NCI-H1417 treated with DMSO at 0.1 percent for 48 hours (cell line): ENCODE data around the gene CMTM1.
"Not testable (repeated sequence)": the region's sequence is repeated elsewhere in the genome, so short reads cannot be mapped to it uniquely, and the experiment has no call there.

Experiments
- DNase-seq: peaks from one replicate; lab custom pipeline; 2025; lab: John Stamatoyannopoulos, UW

CMTM1 gene

GRCh38 chr16:66562986-66563385, 3.3 kb upstream of the CMTM1 start:
- DNase-seq, result no peak

DNA sequence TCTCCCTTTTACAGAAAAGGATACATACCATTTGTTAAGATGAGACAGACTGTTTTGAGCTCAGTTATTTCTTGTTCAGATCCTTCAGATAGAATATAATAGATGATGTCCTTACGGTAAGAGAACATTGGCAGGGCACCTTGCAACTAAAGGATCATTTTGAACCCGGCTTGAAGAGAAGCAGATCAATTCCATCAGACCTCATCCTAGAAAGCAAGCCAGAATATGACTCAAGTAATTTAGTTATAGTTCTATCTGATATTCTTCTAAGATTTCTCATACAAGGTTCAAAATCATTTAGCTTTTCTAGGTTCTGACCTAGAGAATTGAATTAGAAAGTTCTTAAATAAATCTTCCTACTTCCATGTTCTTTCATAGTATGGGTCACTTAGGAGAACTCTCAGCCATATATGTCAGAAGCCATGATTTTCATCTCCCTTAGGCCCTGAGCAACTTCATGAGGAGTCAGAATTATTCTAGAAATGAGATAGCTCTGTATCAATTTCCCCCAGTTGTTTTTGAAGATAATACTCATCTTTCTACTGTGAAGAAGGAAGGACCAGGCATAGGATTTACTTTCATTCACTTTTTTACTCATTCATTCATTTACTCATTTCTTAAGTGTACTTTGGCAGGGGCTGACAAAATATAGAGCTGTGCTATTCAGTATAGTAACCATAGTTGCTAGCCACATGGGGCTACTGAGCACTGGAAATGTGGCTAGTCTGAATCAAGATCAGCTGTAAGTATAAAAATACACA, 2.5 kb upstream of the CMTM1 start:
- DNase-seq, result no peak

DNA sequence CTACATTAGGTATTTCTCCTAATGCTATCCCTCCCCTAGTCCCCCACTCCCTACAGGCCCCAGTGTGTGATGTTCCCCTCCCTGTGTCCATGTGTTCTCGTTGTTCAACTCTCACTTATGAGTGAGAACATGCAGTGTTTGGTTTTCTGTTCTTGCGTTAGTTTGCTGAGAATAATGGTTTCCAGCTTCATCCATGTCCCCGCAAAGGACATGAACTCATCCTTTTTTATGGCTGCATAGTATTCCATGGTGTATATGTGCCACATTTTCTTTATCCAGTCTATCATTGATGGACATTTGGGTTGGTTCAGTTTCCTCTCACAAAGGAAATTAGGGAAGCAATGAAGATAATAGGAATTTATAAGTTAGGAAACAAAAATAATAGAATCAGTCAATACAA, 1.0 kb downstream of the CMTM1 start:
- not testable (repeated sequence) for DNase-seq

GRCh38 chr16:66568355-66568754, 2.1 kb downstream of the CMTM1 start:
- no peak for DNase-seq

DNA sequence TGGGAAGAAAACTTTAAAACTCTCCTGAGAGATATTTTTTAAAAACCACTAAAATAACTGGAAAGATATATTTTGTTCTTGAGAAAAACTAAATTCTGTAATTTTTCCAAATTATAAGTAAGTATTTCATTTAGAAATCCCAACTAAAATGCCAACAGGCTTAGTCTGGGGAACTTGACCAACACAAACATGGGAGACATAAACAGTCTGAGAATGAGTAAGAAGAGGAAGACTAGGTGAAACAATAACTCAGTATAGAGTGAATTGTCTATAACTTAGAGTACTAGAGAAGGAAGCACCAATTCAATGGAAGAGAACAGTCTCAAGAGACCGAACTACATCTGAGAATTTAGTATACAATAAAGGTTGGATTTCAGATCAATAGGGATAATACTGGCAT, 2.9 kb downstream of the CMTM1 start:
- DNase-seq, result no peak

DNA sequence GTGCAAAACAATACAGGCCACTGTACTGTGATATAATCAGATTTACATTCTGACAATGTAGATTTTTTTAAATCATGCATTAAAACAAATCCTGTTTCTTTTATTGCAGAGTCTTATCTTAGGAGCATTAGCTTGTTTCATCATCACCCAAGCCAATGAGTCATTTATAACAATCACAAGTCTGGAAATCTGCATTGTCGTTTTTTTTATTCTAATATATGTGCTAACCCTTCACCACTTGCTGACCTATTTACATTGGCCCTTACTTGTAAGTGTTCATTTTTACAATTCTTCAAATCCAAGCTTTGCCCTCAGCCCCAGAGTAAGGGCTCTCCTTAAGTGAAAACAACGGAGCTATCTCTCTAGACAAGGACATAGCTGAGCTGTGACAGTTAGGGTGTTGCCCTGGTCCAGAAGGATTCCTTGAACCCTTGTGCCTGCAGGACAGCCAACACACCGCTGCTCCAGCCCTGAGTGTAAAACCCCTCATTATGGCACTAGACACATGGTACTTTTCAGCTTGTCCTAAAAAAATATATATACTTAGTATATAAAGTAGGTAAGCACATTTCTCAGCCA, 3.7 kb downstream of the CMTM1 start:
- no peak for DNase-seq

DNA sequence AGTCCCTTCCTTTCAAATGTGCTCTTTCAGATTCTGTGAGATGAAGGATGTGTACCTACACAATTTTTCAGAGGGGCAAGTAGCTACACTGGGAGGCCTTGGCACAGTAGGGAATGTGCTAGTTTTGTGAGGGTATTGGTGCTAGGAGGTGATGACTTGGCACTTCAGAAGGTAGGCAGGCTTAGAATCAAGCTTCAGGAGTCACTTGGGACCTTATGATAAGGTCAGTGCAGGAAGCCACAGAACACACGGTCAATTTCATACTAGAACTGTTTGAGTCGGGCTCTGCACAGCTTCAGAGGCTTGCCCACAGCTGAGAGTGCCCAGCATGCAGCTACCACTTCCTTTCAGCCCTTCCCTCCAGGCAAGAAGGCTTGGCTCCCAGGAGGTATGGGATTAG, 6.1 kb downstream of the CMTM1 start:
- DNase-seq, result no peak

- no peak for DNase-seq
Measured at GRCh38 chr16:66574081-66574480, 7.8 kb downstream of the CMTM1 start.

- no peak for DNase-seq
Measured at GRCh38 chr16:66574531-66574930, 8.3 kb downstream of the CMTM1 start.

DNA sequence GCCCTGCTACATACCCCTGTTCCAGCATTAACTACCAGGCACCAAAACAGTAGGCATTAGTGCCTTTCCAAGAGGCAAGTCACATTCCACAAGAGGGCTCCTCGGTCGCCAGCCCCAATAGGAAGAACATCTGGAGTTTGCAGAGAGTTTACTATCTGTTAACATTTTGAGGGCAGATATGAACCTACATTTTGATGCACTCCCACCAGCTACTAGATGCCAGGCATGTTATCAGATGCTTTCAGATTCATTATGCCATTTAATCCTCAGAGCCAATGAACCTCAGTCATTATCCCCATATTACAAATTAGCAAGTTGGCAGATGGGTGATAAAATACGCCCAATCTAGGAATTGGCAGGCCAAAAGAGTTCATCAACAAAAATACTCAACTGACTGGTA, 8.8 kb downstream of the CMTM1 start:
- no peak for DNase-seq

GRCh38 chr16:66576296-66576695, 10.1 kb downstream of the CMTM1 start:
- no peak for DNase-seq

GRCh38 chr16:66578651-66579531, 12.7 kb downstream of the CMTM1 start, which contains the start of gene CMTM2:
CMTM2 (plus strand) TSS chr16:66579463; CDS start chr16:66579608, 145 bp downstream.
- no peak for DNase-seq

DNA sequence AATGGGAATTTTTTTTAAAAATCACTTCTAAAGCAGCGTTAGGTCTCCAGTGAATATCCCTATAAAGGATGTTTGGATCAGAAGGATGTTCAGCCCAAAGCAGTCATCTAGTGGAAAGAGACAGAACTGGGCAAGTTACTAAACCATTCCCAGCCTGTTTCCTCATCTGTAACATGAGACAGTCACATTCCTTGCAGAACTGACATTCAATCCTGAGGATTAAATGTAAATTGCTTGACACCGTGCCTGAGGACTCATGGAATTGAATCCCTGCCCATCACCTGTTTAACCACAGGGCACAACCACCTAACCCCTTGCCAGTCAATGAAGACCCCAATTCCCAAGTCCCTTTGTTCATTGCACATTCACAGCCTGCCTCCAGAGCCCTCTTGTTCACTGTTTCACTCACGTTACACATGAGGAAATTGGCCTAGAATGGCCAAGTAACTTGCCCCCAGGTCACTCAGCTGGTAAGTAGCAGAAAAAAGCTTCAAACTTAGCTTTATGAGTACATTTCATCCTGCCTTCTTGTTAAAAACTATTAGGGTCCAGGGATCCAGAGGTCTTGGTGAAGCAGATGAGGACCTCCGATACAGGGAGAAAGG, 14.5 kb downstream of the CMTM1 start:
- DNase-seq, result no peak

- no peak for DNase-seq
Measured at GRCh38 chr16:66581246-66581952, 15.2 kb downstream of the CMTM1 start.

GRCh38 chr16:66585481-66586239, 19.4 kb downstream of the CMTM1 start:
- no peak for DNase-seq

- DNase-seq, result no peak
Measured at GRCh38 chr16:66587881-66588600, 21.8 kb downstream of the CMTM1 start.

DNA sequence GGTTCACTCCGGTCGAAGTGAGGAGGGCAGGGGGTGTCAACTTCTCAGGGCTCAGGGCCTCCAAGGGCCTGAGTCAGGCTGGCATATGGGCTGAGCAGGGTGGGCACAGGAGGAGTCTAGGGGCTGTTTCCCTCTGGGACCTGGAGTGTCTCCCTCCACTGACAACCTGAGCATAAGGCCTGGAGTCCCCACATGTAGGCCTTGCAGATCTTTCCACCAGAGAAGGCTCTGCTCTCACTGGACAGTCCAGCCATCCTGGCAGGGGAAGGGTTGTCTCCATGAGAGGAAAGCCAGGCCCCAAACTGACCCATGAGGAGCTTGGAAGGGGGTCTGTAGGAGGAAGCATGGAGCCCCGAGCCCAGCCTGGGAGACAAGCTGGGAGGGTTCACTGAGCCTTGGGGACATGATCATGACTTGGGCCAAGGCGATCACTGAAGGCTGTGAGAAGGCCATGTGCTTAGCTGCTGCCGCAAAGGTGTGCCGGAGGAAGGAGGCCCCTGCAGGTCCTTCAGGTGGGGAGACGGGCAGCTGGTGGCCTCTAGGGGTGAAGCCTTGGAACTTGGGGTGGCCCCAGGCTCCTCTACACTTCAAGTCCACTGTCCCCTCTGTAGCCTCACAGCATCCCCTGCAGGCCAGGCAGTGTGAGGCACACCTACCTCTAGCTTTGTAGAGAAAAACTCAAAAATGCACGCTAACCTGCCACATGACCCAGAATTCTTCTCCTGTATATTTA, 22.9 kb downstream of the CMTM1 start:
- DNase-seq, result no peak

- no peak for DNase-seq
Measured at GRCh38 chr16:66590322-66590721, 24.1 kb downstream of the CMTM1 start.

DNA sequence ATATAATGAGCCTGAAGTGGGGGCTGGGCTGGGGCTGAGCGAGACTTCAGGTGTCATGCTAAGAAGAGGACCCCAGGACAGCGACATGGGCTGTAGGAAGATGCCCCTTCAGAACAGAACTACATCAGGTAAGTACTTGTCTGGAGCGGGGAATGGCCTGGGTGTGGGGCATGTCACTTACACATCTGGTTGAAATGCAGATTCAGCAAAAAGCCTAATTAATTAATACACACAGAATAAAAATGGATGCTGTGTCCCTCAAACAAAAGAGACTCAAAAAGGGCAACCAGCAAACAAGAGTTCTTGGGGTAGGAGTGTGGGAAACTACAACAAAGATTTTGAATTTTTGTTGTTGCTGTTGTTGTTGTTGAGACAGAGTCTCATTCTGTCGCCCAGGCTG, 24.8 kb downstream of the CMTM1 start:
- no peak for DNase-seq

DNA sequence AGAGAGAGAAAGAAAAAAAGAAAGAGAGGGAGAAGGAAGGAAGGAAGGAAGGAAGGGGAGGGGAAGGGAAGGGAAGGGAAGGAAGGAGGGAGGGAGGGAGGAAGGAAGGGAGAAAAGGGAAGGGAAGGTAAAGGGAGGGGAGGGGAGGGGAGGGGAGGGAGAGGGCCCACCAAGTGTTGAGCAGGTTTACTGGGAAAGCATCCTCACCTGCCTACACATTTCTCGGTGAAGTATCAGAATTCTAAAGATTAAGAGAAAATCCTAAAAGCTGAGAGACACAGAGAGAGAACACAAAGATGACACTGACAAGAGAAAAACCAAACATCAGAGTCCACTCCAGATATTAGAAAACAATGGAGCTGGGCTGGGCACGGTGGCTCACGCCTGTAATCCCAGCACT, 26.0 kb downstream of the CMTM1 start:
- DNase-seq, result no peak
